AG04449 (cell line): ENCODE measurements around the gene RANBP3.
A peak's percentile ranks its signal among the peaks of the same experiment; 100 is the strongest.

ENCODE experiments used
- CTCF ChIA-PET: fragments of 350-600 bp; formaldehyde crosslinking; extraction: SDS; loops from one replicate; lab custom pipeline; 2021; ENCODE audit warnings: antibody characterized with exemption; lab: Yijun Ruan, JAX
- POLR2A ChIA-PET: fragments of 400-600, 350-600 bp; formaldehyde crosslinking; extraction: SDS; loops from one replicate; lab custom pipeline; 2020; ENCODE audit warnings: antibody characterized with exemption, inconsistent platforms; lab: Yijun Ruan, JAX
- DNase-seq: peaks from one replicate; pipeline ENCODE4 v3.0.0-alpha.2; 2010; ENCODE audit warnings: low read depth, low spot score
- H3K4me3 ChIP-seq: 2 replicates; pipeline ENCODE4 v1.5.1; 2011; ENCODE audit warnings: low read depth, mild to moderate bottlenecking, control low read depth, low read length
- CTCF ChIP-seq: IDR thresholded peaks from one replicate; pipeline ENCODE4 v1.5.1; 2011; ENCODE audit warnings: mild to moderate bottlenecking, moderate library complexity, low read length, control low read depth, inconsistent platforms; ENCODE audit not compliant: insufficient read depth; ENCODE audit errors: missing control alignments

The RANBP3 gene

GRCh38 chr19:5904352-5905113 is 73.4 kb downstream of the RANBP3 start, which contains the start of gene VMAC:
Gene VMAC (plus strand): TSS chr19:5904872. CDS start chr19:5904891, 19 bp downstream.
- ChIA-PET POLR2A (interaction anchor here (1.4 to 2.6 kb wide), 5 partner anchors 12 to 186 kb away, joined by 4 to 23 read pairs (median 6); partner anchors contain the start of genes CATSPERD and LONP1), CTCF (interaction anchor here (1.4 to 4.9 kb wide), 5 partner anchors 12 to 119 kb away, joined by 3 to 41 read pairs (median 12); no protein-coding TSS in a partner anchor)
- no peak for TF ChIP-seq CTCF
- DNase-seq: peak; percentile 100
- H3K4me3 ChIP-seq: peak within 1 kb of the TSS; percentile 100

GRCh38 chr19:5903624-5904351 is 74.2 kb downstream of the RANBP3 start, which contains the start of gene NDUFA11:
Gene NDUFA11 (minus strand): TSS chr19:5903790. CDS start chr19:5903708, 82 bp downstream.
- no peak for TF ChIP-seq CTCF
- DNase-seq: no peak
- H3K4me3 ChIP-seq: peak within 1 kb of the TSS; percentile 100
- CTCF ChIA-PET: interaction anchor here (1.4 to 4.9 kb wide), 5 partner anchors 11 to 119 kb away, joined by 3 to 41 read pairs (median 12); no protein-coding TSS in a partner anchor
- POLR2A ChIA-PET: interaction anchor here (0.5 to 2.6 kb wide), 7 partner anchors 11 to 611 kb away, joined by 3 to 23 read pairs (median 5); partner anchors contain the start of genes CATSPERD and LONP1

- H3K4me3 ChIP-seq: peak overlapping the region; percentile 100
- ChIA-PET CTCF (interaction anchor here (0.8 to 4.9 kb wide), 6 partner anchors 11 to 184 kb away, joined by 3 to 41 read pairs (median 8); no protein-coding TSS in a partner anchor), POLR2A (interaction anchor here (0.5 to 2.6 kb wide), 6 partner anchors 10 to 610 kb away, joined by 3 to 23 read pairs (median 6); partner anchors contain the start of genes CATSPERD and LONP1)
- TF ChIP-seq CTCF: no peak
- no peak for DNase-seq
Measured at GRCh38 chr19:5903056-5903623, 74.8 kb downstream of the RANBP3 start.

GRCh38 chr19:5900976-5901375 is 77.0 kb downstream of the RANBP3 start:
- no peak overlapping the region for H3K4me3 ChIP-seq
- TF ChIP-seq CTCF: no peak
- no peak for DNase-seq
- ChIA-PET CTCF (interaction anchor here (1.6 to 4.9 kb wide), 3 partner anchors 9 to 97 kb away, joined by 3 to 41 read pairs (median 22); partner anchors contain the start of gene NRTN), POLR2A (no interaction called here)

GRCh38 chr19:5899728-5900526 is 78.0 kb downstream of the RANBP3 start:
- ChIA-PET CTCF (interaction anchor here (1.2 to 2.9 kb wide), 3 partner anchors 9 to 96 kb away, joined by 3 to 22 read pairs (median 5); partner anchors contain the start of gene NRTN), POLR2A (no interaction called here)
- DNase-seq: no peak
- no peak overlapping the region for H3K4me3 ChIP-seq
- no peak for TF ChIP-seq CTCF
